ENCODE measurements around the gene DLGAP1. TPM values are rescaled to one million over a fixed set of nuclear protein-coding genes. Genes with fewer than 3 reads are reported as not detected.
A peak's percentile ranks its signal among the peaks of the same experiment; 100 is the strongest.

DLGAP1 gene
- total and polyA plus RNA-seq, 7 experiments from 2014 or later, result 0.32 to 1.0 TPM; not detected in 5

GRCh38 chr18:4270016-4270415, 185.1 kb downstream of the DLGAP1 start:
- no peak overlapping the region for H3K27ac Mint-ChIP-seq
- CTCF ChIA-PET, result no interaction called here
- H3K9me3 Mint-ChIP-seq, result peaks cover 0 to 6% (median 0%) of the 10 kb centered on the region in 11 donors
- H3K4me3 ChIP-seq (ENCODE audit: low read length), result no peak overlapping the region
- no peak for DNase-seq
- no peaks in the 10 kb centered on the region for H3K4me1 ChIP-seq (ENCODE audit: control insufficient read depth in 2 of 2, insufficient read depth in 2 of 2, low read length in 2 of 2)
- no peaks in the 10 kb centered on the region for H3K27me3 ChIP-seq (ENCODE audit: control insufficient read depth in 2 of 2, insufficient read depth in 2 of 2, low read length in 2 of 2)
- no peaks in the 10 kb centered on the region for H3K9me3 ChIP-seq (ENCODE audit: control insufficient read depth in 2 of 3, low read length in 3 of 3)
- peaks cover 0 to 2% (median 0%) of the 10 kb centered on the region in 5 donors for H3K36me3 Mint-ChIP-seq
- no peaks in the 10 kb centered on the region for H3K27me3 Mint-ChIP-seq
- no peak for ATAC-seq
- no peaks in the 10 kb centered on the region for H3K36me3 ChIP-seq (ENCODE audit: control insufficient read depth in 2 of 3, insufficient read depth in 3 of 3, low read length in 3 of 3)
- H3K4me1 Mint-ChIP-seq, result no peaks in the 10 kb centered on the region
- H3K27ac ChIP-seq (ENCODE audit: low read depth, low read length), result no peak overlapping the region
- H3K4me3 Mint-ChIP-seq, result no peak overlapping the region
- intact Hi-C loops (cut with micrococcal nuclease), result no loop called here
- POLR2A ChIA-PET, result no interaction called here

- DNase-seq (no peak), ATAC-seq (no peak)
- H3K4me3 Mint-ChIP-seq, result no peak overlapping the region
- Histone ChIP-seq H3K4me1 (ENCODE audit: control insufficient read depth in 2 of 2, insufficient read depth in 2 of 2, low read length in 2 of 2) (no peaks in the 10 kb centered on the region), H3K36me3 (ENCODE audit: control insufficient read depth in 2 of 3, insufficient read depth in 3 of 3, low read length in 3 of 3) (no peaks in the 10 kb centered on the region), H3K27me3 (ENCODE audit: control insufficient read depth in 2 of 2, insufficient read depth in 2 of 2, low read length in 2 of 2) (no peaks in the 10 kb centered on the region), H3K27ac (ENCODE audit: low read depth, low read length) (no peak overlapping the region), H3K4me3 (ENCODE audit: low read length) (no peak overlapping the region), H3K9me3 (ENCODE audit: control insufficient read depth in 2 of 3, low read length in 3 of 3) (no peaks in the 10 kb centered on the region)
- POLR2A ChIA-PET, result no interaction called here
- peaks cover 0 to 6% (median 0%) of the 10 kb centered on the region in 11 donors for H3K9me3 Mint-ChIP-seq
- CTCF ChIA-PET, result no interaction called here
- no peaks in the 10 kb centered on the region for H3K4me1 Mint-ChIP-seq
- H3K27ac Mint-ChIP-seq, result no peak overlapping the region
- H3K36me3 Mint-ChIP-seq, result peaks cover 0 to 2% (median 0%) of the 10 kb centered on the region in 5 donors
- H3K27me3 Mint-ChIP-seq, result no peaks in the 10 kb centered on the region
- intact Hi-C loops (cut with micrococcal nuclease), result no loop called here
Observed at GRCh38 chr18:4267641-4268040, 187.5 kb downstream of the DLGAP1 start.

GRCh38 chr18:4264347-4264791, 190.7 kb downstream of the DLGAP1 start:
- no peaks in the 10 kb centered on the region for H3K9me3 ChIP-seq (ENCODE audit: control insufficient read depth in 2 of 3, low read length in 3 of 3)
- Mint-ChIP-seq H3K4me1 (no peaks in the 10 kb centered on the region), H3K27me3 (no peaks in the 10 kb centered on the region), H3K4me3 (no peak overlapping the region), H3K27ac (no peak overlapping the region), H3K36me3 (peaks cover 0 to 2% (median 0%) of the 10 kb centered on the region in 5 donors), H3K9me3 (peaks cover 0 to 6% (median 0%) of the 10 kb centered on the region in 11 donors)
- no peak overlapping the region for H3K27ac ChIP-seq (ENCODE audit: low read depth, low read length)
- DNase-seq (no peak), ATAC-seq (no peak)
- no peak overlapping the region for H3K4me3 ChIP-seq (ENCODE audit: low read length)
- H3K4me1 ChIP-seq (ENCODE audit: control insufficient read depth in 2 of 2, insufficient read depth in 2 of 2, low read length in 2 of 2), result no peaks in the 10 kb centered on the region
- no peaks in the 10 kb centered on the region for H3K27me3 ChIP-seq (ENCODE audit: control insufficient read depth in 2 of 2, insufficient read depth in 2 of 2, low read length in 2 of 2)
- intact Hi-C loops (cut with micrococcal nuclease), result no loop called here
- ChIA-PET CTCF (no interaction called here), POLR2A (no interaction called here)
- no peaks in the 10 kb centered on the region for H3K36me3 ChIP-seq (ENCODE audit: control insufficient read depth in 2 of 3, insufficient read depth in 3 of 3, low read length in 3 of 3)

- Mint-ChIP-seq H3K27ac (peak overlapping the region in 1 of 9 donors; percentile 83), H3K4me3 (no peak overlapping the region), H3K9me3 (peaks cover 0 to 4% (median 0%) of the 10 kb centered on the region in 11 donors)
Observed at GRCh38 chr18:4260107-4260506, 195.0 kb downstream of the DLGAP1 start.

GRCh38 chr18:4256766-4257417, 198.2 kb downstream of the DLGAP1 start:
- H3K4me3 ChIP-seq (ENCODE audit: low read length), result no peak overlapping the region
- H3K36me3 ChIP-seq (ENCODE audit: control insufficient read depth in 2 of 3, insufficient read depth in 3 of 3, low read length in 3 of 3), result no peaks in the 10 kb centered on the region
- intact Hi-C loops (cut with micrococcal nuclease), result no loop called here
- Mint-ChIP-seq H3K27me3 (no peaks in the 10 kb centered on the region), H3K4me1 (no peaks in the 10 kb centered on the region), H3K9me3 (peaks cover 0 to 8% (median 0%) of the 10 kb centered on the region in 11 donors), H3K36me3 (no peaks in the 10 kb centered on the region), H3K4me3 (no peak overlapping the region), H3K27ac (no peak overlapping the region)
- POLR2A ChIA-PET, result no interaction called here
- no peak overlapping the region for H3K27ac ChIP-seq (ENCODE audit: low read depth, low read length)
- H3K9me3 ChIP-seq (ENCODE audit: control insufficient read depth in 2 of 3, low read length in 3 of 3), result no peaks in the 10 kb centered on the region
- CTCF ChIA-PET, result no interaction called here
- H3K4me1 ChIP-seq (ENCODE audit: control insufficient read depth in 2 of 2, insufficient read depth in 2 of 2, low read length in 2 of 2), result no peaks in the 10 kb centered on the region
- DNase-seq, result no peak
- ATAC-seq, result no peak
- no peaks in the 10 kb centered on the region for H3K27me3 ChIP-seq (ENCODE audit: control insufficient read depth in 2 of 2, insufficient read depth in 2 of 2, low read length in 2 of 2)

More at GRCh38 chr18:4260107-4260506, 195.0 kb downstream of the DLGAP1 start:
- Mint-ChIP-seq H3K27me3 (no peaks in the 10 kb centered on the region), H3K36me3 (no peaks in the 10 kb centered on the region), H3K4me1 (no peaks in the 10 kb centered on the region)
- CTCF ChIA-PET, result no interaction called here
- Histone ChIP-seq H3K36me3 (ENCODE audit: control insufficient read depth in 2 of 3, insufficient read depth in 3 of 3, low read length in 3 of 3) (no peaks in the 10 kb centered on the region), H3K4me1 (ENCODE audit: control insufficient read depth in 2 of 2, insufficient read depth in 2 of 2, low read length in 2 of 2) (no peaks in the 10 kb centered on the region), H3K4me3 (ENCODE audit: low read length) (no peak overlapping the region), H3K9me3 (ENCODE audit: control insufficient read depth in 2 of 3, low read length in 3 of 3) (no peaks in the 10 kb centered on the region), H3K27me3 (ENCODE audit: control insufficient read depth in 2 of 2, insufficient read depth in 2 of 2, low read length in 2 of 2) (no peaks in the 10 kb centered on the region), H3K27ac (ENCODE audit: low read depth, low read length) (no peak overlapping the region)
- POLR2A ChIA-PET, result no interaction called here
- intact Hi-C loops (cut with micrococcal nuclease), result no loop called here
- DNase-seq (no peak), ATAC-seq (no peak)

GRCh38 chr18:4254840-4255239, 200.3 kb downstream of the DLGAP1 start:
- H3K9me3 Mint-ChIP-seq, result peaks cover 0 to 8% (median 0%) of the 10 kb centered on the region in 11 donors
- H3K4me3 Mint-ChIP-seq, result no peak overlapping the region
- DNase-seq, result no peak
- H3K4me3 ChIP-seq (ENCODE audit: low read length), result no peak overlapping the region
- H3K27me3 Mint-ChIP-seq, result no peaks in the 10 kb centered on the region
- intact Hi-C loops (cut with micrococcal nuclease), result no loop called here
- ATAC-seq, result no peak
- no peaks in the 10 kb centered on the region for H3K4me1 Mint-ChIP-seq
- no peaks in the 10 kb centered on the region for H3K27me3 ChIP-seq (ENCODE audit: control insufficient read depth in 2 of 2, insufficient read depth in 2 of 2, low read length in 2 of 2)
- no peaks in the 10 kb centered on the region for H3K4me1 ChIP-seq (ENCODE audit: control insufficient read depth in 2 of 2, insufficient read depth in 2 of 2, low read length in 2 of 2)
- H3K36me3 ChIP-seq (ENCODE audit: control insufficient read depth in 2 of 3, insufficient read depth in 3 of 3, low read length in 3 of 3), result no peaks in the 10 kb centered on the region
- H3K36me3 Mint-ChIP-seq, result no peaks in the 10 kb centered on the region
- H3K27ac ChIP-seq (ENCODE audit: low read depth, low read length), result no peak overlapping the region
- ChIA-PET CTCF (no interaction called here), POLR2A (no interaction called here)
- H3K27ac Mint-ChIP-seq, result no peak overlapping the region
- no peaks in the 10 kb centered on the region for H3K9me3 ChIP-seq (ENCODE audit: control insufficient read depth in 2 of 3, low read length in 3 of 3)

GRCh38 chr18:4252829-4253228, 202.3 kb downstream of the DLGAP1 start:
- Histone ChIP-seq H3K9me3 (ENCODE audit: control insufficient read depth in 2 of 3, low read length in 3 of 3) (no peaks in the 10 kb centered on the region), H3K4me1 (ENCODE audit: control insufficient read depth in 2 of 2, insufficient read depth in 2 of 2, low read length in 2 of 2) (no peaks in the 10 kb centered on the region), H3K27ac (ENCODE audit: low read depth, low read length) (no peak overlapping the region), H3K27me3 (ENCODE audit: control insufficient read depth in 2 of 2, insufficient read depth in 2 of 2, low read length in 2 of 2) (no peaks in the 10 kb centered on the region), H3K36me3 (ENCODE audit: control insufficient read depth in 2 of 3, insufficient read depth in 3 of 3, low read length in 3 of 3) (no peaks in the 10 kb centered on the region), H3K4me3 (ENCODE audit: low read length) (no peak overlapping the region)
- intact Hi-C loops (cut with micrococcal nuclease), result no loop called here
- Mint-ChIP-seq H3K36me3 (no peaks in the 10 kb centered on the region), H3K4me1 (no peaks in the 10 kb centered on the region), H3K4me3 (no peak overlapping the region), H3K27me3 (no peaks in the 10 kb centered on the region), H3K9me3 (peaks cover 0 to 8% (median 1%) of the 10 kb centered on the region in 11 donors), H3K27ac (no peak overlapping the region)
- DNase-seq (no peak), ATAC-seq (no peak)
- CTCF ChIA-PET, result no interaction called here
- POLR2A ChIA-PET, result interaction anchor here (1.2 kb wide), 1 partner anchor 9 kb away, joined by 4 read pairs; no protein-coding TSS in a partner anchor

Data from naive thymus-derived CD4-positive, alpha-beta T cell (primary cell).